GM21526 (cell line): Measurements from ENCODE around the gene MITF.

Source experiments
- ATAC-seq: cut with Tn5 transposase; IDR thresholded peaks from one replicate; pipeline ENCODE4 v1.9.1; 2021; ENCODE audit warnings: moderate library complexity; ENCODE audit not compliant: unreplicated experiment, low FRiP score

MITF gene

DNA sequence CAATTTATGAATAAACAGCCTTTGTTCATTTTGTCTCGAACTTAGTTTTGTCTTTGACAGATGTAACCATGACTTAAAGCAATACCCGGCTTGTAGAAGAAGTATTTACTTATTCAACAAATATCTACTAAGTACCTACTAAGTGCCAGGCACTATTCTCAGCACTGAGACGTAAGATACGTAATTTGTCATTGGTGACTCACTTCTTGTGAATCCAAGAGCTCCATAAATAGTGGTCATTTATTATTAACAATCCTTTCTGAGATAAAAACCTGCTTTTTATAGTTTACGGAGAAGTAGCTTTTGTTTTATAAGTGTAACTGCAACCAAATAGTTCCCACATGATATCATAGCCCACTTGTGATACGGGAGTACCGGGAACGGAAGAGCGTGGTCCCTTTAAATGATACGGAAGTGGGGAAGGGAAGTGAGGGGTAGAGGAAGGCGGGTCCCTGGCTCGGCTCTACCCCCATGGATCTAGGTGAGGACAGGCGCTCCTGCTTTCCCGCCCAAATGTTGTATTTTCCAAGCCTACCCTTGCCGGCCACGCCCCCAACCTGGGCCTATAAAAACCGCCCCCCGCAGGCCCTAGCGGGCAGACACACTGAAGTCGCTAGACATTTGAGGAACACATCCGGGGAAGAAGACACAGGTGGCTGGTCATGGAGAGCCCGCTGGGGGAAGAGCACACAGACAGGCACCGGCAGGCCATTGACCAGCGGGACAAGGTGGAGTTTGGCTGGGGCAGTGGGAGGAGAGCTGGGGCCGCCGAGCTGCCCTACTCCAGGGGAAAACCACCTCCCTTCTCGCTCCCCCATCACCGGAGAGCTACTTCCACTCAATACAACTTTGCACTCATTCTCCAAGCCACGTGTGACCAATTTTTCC lies 260.1 kb downstream of the MITF start, which contains the start of gene SAMMSON:
SAMMSON (plus strand) TSS at position 594 of the 888 bp plus-strand sequence.
- ATAC-seq: no peak

DNA sequence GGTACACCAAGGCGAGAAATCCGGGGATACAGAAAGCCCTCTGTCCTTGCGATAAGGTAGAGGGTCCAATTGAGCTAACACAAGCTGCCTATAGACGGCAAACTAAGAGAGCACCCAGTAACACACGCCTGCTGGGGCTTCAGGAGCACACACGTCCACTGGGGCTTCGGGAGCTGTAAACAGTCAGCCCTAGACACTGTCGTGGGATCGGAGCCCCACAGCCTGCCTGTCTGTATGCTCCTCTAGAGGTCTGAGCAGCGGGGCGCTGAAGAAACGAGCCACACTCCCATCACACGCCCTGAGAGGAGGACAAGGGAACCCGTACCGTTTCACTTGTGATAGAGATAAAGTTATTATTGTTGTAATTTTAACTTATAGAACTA lies 260.8 kb downstream of the MITF start:
- ATAC-seq: no peak

DNA sequence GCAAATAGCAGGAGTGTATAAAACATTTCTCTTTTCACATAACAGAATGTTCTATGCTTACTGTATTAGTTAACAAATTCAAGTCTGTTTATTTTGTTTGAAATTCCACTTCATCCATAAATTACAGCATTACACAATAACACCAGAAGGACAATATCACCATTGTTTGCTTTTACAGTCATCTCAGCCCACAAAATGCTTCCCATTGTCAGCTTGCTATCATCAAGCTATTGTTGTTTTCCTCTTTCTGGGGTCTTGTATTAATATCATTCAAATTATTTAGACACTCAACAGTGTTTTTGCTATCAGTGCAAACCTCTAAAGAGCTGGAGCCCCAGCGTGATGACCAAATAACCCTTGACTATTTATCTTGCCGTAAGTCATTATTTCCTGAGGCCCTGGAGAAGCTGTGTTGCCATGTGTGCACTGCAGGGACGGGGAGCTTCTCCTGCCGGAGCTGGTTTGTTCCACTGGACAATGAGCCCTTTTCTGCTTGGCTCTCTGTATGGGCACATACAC lies 261.4 kb downstream of the MITF start:
- ATAC-seq: no peak

DNA sequence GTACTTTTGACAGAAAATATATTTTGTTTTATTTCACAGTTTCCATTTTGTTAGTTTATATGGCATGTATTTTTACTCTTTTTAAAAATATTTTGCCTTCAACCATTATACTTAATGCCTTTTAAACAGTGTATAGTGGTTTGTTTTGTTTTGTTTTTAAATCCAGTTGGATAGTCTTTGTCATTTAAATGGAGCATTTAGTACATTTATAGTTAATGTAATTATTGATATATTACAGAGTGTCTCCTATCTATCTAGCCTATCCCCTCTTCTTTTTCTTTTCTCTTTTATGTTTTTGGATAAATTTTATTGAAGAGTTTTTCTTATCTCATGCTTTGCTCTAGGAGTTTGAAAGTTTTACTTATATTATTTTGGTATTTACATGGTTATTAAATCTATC lies 263.9 kb downstream of the MITF start:
- no peak for ATAC-seq

DNA sequence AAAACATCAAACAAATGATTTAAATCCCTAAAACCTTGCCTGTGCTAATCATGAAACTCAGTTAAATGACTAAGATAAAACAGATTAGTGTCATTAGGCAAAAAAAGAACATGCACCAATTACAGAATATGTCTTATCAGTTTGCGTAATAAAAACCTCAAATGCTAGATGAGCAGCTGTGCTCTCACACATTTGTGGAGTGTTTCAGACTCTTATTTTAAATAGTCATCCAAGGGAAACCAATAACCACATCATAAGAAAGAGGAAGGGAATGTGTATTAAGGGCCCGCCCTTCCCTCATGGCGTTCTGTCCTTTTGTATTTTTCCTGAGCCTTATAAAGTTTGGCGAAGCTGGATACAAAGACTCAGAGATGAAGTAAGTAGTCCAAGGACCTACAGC lies 266.8 kb downstream of the MITF start:
- ATAC-seq: no peak

DNA sequence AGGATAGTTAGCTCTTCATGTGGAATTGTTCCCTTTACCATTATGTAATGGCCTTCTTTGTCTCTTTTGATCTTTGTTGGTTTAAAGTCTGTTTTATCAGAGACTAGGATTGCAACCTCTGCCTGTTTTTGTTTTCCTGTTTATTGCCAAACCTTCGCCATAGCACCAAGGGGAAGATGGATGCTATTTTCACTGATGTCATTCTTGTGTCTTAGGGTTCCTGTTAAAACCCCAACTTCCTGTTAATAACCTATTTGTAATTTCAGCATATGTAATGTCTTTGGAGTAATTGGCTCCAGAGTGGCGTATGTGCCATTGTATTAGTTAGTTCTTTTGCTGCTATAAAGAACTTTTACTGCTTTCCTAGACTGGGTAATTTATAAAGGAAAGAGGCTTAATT lies 271.1 kb downstream of the MITF start:
- ATAC-seq: no peak

DNA sequence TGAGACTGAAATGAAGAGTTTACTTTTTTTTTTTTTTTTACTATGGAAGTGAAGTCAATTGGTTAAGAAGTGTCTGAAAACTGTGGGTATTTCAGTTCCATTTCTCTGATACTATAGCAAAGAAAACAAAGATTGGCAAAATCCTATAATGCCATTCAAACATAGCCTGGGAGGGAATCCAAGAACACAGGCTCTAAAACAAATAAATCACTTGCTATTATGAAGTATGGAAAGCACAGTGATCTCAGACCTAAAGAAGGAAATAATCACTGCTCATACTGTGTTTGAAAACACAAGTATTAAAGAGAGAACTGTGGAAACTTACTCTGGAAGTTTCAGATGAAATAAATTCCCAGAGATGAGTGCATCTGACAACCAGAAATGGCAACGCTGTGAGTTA lies 272.3 kb downstream of the MITF start:
- ATAC-seq: no peak
